GDM1 (cell line): ENCODE results near the gene MEIS1.
A peak's percentile ranks its signal among the peaks of the same experiment; 100 is the strongest.
"Not testable (repeated sequence)": the region's sequence is repeated elsewhere in the genome, so short reads cannot be mapped to it uniquely, and the experiment has no call there.

Source experiments
- DNase-seq: peaks from one replicate; lab custom pipeline; 2025; lab: John Stamatoyannopoulos, UW

Gene MEIS1

DNA sequence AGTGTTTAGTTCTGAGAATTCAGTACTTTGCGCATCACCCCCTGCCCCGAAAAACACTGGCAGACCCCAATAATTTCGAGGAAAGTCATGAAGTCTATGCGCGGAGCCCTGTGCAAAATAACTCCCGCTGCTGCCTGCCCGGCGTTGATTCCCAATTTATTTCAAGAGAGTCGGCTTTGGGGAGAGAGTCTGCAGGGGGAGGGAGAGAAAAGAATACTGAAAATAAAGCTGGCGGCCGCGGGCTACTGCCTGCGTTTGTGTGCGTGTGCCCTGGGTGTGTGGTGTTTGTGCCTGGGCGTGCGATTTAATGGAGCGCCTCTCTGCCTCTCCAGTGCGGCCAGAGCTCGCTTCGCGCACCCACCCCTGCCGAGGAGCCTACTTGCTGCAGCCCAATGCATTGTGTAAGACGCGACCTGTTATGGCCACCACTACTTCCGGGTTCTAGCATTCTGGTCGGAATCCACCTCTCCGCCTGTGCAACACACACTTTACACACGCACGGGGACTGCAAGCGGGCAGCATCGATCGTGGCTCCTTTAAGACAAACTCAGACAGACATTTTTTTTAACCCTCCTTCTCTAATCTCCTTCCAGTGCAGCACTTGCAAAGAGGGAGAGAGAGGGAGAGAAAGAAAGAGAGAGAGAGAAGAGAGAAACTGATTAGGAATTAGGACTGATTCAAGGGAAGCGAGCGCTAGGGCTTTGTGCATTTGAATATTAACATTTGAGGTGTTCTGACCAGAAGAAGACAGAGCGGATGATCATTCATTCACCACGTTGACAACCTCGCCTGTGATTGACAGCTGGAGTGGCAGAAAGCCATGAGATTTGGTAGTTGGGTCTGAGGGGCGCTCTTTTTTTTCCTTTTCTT, at the start of gene MEIS1:
Gene MEIS1 (plus strand): TSS at position 447 of the 870 bp plus-strand sequence. CDS start 732 bp downstream, outside the sequence.
- peak; percentile 92 for DNase-seq

DNA sequence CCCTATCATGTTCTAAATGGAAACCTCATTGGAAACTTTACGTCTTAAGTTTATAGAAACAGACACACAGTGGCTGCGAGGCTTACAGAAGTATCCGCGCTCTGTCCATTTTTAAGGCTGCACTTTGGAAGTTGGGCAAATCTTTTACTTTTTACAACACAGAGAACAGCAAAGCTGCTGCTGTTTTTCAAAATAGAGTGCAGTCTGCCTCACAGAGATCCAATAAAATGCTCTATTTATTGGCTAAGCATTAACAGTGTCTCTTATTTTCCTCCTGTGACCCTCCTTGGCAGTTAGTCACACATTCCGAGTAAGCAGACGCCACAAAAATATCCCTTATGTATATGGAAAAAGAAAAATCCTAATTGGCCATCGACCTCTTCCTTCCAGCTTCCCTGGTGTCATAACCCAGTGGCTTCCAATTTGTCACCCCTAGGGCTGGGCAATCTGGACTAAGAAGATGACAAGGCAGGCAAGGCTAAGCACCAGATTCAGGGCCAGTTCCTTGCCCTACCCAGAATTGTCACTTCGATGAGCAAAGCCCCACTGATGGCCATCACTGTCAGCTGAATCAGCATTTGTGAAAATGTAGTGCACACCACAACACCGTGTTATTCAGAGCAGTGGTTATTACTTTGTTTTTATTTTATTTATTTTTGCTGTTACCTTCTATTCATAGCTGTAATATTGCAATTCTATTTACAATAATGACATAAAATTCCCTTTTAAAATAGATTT, 47.7 kb upstream of the MEIS1 start:
- DNase-seq: no peak

DNA sequence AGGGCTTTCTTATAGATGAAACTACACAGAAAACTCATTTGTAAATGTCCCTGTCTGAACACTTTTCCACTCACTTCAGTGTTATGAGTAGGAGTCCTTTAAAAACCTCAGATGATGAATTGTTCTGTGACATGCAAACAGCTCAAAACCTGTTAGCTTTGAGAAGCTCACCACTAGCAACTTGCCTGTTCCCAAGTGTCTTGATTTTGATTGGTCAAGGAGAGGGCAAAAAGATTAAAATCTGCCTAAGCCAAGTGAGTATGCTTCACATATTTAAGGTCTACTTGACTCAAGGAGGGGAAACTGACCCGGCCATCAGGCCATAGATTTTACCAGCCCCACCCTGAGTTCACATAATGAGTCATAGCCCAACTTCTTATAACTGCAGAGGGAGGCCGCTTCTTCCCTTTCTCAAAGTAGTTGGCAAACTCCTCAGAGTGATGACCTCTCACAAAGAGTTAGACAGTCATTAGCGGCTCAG, 45.2 kb upstream of the MEIS1 start:
- no peak for DNase-seq

DNA sequence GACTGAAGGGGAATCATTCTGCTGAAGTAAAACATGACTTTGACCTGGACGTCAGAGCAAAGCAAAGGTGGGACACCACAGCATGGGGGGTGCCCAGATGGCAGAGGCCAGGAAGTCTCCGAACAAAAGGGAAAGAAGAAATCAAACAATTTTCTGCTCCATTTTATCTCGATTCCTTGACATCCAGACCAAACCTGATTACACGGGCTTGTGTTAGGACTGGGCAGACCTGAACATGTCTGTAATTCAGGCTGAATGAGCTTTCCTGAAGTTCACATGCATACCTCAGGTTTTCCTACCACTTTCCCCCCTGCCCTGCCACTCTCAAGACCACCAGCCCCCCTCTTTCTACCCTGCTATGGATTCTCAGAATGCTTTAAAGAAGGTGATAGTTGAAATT, 44.8 kb upstream of the MEIS1 start:
- DNase-seq: no peak

DNA sequence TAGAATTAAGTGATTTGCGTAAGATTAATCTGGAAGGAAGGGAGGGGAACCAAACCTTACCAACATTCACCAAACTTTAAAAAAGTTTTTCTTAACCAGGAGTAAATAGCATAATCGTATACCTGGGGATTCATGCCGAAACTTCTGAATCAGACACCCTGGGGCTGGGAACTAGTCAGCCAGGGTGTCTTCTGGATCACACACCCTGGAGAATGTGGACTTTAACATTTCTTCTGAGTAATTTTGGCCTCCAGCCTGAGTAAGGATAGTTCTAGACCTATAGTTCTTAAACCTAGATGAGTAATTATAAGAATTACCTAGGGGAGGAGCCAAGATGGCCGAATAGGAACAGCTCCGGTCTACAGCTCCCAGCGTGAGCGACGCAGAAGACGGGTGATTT, 44.1 kb upstream of the MEIS1 start:
- no peak for DNase-seq

DNA sequence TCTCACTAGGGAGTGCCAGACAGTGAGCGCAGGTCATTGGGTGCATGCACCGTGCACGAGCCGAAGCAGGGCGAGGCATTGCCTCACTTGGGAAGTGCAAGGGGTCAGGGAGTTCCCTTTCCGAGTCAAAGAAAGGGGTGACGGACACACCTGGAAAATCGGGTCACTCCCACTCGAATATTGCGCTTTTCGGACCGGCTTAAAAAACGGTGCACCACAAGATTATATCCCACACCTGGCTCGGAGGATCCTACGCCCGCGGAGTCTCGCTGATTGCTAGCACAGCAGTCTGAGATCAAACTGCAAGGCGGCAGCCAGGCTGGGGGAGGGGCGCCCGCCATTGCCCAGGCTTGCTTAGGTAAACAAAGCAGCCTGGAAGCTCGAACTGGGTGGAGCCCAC, 43.7 kb upstream of the MEIS1 start:
- DNase-seq: not testable (repeated sequence)

DNA sequence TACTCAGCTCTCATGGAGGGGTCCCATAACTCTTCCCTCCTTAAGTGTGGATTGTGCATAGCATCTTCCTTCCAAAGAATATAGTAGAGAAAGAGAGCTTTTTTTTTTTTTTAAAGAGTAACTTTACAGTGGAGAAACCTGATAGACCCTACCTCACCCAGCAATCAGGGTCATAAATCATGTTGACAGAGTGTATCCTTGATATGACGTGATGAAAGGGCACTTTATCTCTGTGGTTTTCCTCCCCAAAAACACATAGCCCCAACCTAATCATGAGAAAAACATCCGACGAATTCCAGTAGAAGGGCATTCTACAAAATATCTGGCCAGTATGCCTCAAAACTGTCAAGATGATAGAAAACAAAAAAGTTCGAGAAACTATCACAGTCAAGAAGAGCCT, 29.5 kb upstream of the MEIS1 start:
- no peak for DNase-seq

DNA sequence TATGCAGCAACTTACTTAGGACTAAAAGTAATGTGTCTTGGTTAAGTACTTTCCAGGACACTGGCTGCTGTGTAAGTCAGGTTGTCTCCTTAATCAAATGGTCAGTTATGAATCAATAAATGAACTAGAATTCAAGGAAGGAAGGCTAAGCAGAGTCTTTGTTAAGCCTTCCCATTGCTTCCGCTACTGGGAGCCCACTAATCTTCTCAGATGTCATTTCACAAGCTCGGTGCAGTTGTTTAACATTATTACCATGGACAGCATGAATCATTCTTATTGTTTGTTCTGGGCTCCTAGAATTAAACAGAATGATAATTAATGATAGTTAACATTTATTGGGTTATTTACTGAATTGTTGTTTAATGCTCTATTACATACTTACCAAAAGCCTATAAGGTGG, 26.0 kb upstream of the MEIS1 start:
- no peak for DNase-seq

DNA sequence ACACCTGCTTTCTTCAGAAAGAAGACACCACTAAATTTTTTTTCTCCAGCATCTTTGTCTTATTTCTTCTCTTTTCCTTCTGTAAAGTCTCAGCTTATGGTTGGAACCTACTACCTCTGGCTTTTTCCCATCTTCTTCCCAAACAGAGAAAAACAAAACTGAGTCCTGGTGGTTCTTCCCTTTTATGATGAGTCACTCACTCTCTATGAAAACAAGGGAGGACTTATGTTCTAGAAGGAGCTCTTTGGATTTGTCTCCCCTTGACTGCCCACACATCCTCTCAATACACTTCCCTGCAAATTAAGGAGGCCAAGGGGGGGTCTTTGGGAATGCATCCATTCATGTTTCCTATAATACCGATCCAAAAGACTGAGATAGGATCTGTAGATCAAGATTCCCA, 22.1 kb upstream of the MEIS1 start:
- DNase-seq: no peak

DNA sequence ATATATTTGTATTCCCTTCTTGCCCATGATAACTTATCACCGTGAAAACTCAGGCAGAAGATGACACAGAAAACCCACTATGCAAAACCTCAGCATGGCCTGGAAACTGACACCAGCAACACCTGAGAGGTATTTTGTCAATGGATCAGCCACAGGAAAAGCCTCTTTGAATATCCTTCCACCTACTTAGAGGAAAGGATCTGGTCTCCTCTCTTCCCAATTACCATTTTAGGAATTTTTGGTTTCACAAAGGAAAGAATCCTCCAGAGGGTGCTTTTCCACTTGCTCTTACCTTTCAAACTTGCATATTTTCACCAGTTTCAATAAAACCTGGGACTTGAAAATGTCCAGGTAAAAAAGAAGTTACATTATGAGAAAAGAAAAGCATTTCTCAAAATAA, 20.0 kb upstream of the MEIS1 start:
- DNase-seq: no peak

DNA sequence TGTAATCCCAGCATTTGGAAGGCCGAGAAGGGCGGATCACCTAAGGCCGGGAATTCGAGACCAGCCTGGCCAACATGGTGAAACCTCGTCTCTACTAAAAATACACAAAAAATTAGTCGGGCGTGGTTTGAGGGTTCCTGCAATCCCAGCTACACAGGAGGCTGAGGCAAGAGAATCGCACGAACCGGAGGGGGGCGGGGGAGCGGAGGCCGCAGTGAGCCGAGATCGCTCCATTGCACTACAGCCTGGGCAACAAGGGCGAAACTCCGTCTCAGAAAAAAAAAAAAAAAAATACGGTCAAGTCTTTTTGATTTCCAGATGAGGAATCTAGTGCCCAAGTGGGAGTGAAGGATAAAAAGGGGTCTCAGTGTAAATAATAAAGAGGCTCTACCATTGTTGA, 16.5 kb upstream of the MEIS1 start:
- no peak for DNase-seq

DNA sequence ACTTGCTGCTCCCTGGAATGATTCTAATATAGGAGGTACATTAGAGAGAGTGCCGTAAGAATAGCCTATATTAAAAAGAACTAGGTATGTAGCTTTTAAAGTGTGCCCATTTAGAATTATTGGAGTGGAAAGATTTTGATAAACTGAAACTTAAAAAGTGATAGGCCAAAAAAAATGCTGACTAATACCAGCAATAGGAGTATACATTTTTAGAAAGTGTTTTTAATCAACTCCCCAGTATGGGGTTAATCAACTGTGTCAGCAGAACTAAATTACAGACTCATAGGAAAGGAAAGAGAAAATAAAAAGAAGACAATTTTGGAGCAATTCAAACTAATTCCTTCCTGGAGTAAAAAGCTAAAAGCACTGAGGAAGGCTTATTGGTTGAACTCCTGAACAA, 13.3 kb upstream of the MEIS1 start:
- no peak for DNase-seq

DNA sequence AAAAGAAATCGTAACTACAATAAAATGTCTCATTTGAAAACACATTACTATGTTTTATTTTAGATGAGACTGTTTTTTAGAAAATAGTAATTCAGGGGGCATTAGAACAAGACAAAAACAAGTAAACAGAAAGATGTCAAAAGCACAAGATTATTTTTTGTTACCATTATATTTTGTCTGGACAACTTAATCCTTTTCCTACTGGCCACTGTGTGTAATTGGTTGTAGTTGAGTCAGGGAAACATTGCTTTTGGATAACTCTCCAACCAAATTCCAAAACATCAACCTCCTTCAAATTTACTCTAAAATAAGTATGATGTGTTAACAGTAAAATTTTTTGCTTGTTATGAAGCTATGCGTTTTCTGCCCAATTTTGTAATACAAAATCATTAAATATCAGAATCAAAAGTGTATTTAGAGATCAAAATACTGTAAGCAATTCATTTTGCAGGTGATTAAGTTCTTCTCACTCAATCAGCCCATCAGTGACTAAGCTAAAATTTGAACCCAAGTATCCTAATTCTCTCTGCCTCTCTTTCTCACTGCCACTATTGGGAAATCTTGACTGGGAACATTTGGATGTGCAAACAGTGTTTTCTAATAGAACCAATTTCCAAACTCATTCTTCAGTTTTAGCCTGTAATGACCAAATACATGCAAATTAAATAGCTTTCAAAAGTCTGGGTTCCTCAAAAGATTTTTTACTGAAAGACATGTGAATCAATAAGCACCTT, 11.4 kb upstream of the MEIS1 start:
- no peak for DNase-seq

DNA sequence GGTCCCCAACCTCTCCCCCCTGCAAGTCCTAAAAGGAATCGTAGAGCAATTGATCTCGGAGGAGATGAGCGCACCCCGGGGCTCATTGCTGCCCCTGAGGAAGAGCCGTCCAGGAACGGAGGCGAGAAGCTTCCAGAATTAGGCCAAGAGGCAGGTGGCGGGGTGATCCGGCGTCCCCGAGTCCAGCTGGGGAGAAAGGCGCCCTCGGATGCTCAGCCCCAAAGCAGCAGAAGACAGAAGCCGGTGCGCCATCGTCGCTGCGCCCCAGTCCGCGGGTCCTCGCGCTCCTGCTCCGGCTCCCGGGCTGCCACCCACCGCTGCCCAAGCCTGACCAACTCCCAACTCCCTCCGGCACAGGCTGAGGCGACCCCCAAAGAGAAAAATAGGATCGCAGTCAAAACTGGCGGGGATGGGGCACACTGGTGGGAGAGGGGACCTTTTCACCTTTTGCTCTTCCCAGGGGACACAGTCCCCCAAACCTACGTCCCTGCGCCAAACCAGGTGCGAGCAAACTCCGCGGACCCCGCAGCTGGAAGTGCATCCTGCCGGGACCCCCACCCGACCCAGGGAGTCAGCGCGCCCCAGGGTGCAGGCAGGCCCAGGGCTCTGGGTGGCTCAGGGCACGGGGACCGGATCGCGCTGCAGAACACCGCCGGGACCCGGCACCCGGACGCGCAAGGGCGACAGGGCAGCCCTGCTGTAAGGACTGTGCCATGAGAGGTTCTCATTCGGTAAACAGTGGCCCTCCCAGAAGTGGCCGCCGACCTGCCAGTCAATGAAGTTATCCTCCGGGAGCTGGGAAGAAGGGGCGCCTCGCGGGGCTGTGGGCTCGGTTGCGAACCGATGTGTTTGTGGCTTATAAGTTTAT, 8.4 kb upstream of the MEIS1 start:
- DNase-seq: no peak

DNA sequence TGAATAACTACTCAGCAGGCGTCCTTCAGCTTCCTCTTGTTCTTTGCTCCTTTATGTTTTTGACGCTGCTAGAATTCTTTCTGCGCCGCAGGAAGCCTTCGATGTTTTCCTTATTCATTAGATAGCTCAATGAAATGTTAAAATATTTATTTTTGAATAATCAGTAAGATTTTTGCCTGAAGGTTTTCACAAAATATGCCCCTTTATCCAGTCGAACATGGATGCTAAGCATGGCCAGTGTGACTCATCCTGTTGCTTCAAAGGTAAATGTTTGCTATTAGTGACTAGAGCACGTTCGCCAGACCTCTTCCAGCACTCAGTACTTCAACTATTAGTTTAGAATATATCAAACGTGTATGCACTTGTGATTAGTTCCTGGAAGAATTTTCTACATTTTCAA, 7.6 kb upstream of the MEIS1 start:
- DNase-seq: no peak

DNA sequence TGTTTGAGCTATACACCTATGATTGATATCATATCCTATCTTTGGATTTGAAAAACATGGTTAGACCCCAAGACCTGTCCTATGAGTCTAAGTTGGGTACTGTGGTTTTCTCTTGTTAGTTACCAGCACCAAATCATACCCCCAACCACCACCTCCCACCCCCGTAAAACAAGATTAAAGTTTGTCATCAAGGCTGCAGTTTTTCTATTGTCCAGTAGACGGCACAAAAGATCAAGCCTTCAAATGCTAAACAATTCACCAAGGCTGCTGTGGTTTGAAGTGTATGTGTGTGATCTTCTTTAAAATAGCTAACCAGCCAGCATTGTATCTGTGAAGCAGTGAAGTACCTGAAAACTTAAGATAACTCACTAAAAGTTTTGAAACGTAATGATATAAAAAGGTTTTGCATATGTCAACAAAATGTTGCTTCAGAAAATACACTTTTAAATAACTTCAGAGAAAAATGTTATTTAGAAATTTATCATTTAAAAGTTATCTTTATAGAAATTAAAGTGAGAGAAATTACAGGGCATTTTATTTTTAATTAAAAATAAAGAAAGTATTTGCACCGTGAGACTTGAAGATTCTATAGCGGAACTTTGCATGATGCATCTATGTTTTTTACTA, 5.8 kb upstream of the MEIS1 start:
- DNase-seq: peak; percentile 27

DNA sequence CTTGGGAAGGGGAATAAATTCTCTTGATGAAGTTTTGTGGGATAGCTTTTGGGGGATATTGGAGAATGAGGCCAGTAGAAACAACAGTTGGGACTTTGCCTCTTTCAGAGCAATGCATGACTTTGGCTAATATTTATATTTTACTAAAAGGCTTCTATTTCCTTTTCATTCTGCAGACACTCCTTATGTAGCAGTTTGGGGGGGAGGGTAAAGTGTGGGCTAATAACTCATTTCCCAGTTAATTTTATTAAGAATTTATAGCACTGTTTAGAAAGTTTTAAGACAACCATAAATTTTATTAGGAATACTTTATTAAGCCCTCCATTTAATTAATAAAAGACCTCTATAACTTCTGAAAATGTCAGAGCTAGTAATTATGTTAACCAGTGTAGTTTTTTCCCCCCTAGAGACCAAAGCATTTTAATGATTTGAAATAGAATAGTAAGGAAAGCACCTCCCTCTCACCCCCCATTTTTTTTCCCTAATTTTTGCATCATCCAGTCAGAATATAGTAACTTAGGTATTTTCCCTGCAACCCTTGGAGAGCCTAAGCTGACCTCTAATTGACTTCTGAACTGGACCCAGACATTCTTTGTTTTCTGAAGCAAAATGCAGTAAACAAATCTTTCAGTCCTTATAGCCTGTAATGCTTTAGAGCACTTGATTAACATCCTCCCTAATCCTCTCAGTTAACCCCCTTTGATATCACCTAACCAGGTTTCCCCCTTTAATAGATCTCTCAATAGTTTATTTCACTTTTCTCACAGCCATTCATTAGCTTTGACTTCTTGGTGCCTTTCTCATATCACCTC, 5.0 kb upstream of the MEIS1 start:
- DNase-seq: no peak

DNA sequence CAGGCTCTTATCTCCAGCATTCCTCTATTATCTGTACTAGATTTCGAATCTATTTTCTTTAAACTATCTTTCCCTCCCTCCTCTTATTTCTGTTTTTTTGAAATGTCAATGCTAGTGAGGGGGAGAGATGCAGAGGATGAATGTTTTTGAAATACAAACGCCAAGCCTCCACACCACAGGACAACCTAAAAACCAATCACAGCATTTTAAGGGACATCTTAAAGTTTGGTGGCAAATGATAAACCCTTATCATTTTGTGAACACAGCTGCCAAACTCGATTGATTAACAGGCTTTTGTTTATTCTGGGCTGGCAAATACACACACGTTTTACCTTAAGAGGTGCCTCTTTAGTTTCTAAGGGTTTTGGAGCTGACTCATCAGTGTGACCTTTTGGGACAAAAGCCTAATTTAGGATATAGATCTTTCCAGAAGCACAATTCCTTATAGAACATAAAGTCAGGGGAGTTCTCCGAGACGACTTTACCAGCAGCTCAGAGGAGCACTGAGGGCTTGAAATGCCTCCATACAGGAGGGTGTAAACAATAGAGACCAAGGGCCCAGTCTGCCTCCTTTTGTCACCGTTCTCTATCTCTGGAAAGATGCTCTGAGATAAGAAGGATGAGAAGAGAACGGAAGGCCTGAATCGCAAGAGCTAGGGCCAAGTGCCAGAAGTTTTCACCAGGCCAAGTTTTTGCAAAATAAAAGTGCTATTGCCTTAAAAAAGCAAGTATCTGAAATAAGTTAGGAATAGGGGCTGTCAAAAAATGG, 4.2 kb upstream of the MEIS1 start:
- no peak for DNase-seq

DNA sequence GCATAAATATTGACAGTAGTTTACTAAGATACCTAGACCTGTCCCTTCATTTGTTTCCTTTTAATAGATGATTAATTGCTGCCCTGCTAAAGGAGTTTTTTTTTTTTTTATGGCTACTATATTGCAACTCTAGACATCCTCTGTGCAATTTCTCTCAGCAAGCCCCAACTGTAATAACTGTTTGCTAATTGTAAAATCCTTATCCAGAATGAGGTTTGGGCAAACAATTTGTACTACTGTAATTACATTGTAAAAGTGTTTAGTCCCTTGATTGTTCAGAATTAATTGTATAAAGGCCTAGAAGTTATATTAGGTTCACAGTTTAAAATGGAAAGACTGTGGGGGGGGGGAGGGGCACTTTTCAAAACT, 3.7 kb upstream of the MEIS1 start:
- DNase-seq: no peak
